Upper lobe of left lung (tissue), 4 donors: Measurements from ENCODE around the gene ZNF385B.

Source experiments
- CTCF ChIP-seq, 6 experiments: fragments of 450-650 bp in 4 of 6; fragments of 200-600 bp in 2 of 6; sonication (generic) in 2 of 6; IDR thresholded peaks; one replicate each; pipeline ENCODE4 v1.5.1; 2016 to 2019; ENCODE audit warnings: antibody characterized with exemption in 6 of 6
- POLR2AphosphoS5 ChIP-seq, 2 donors: sonication (generic); formaldehyde crosslinking; IDR thresholded peaks; one replicate each; pipeline ENCODE4 v1.5.1; 2017; ENCODE audit warnings: antibody characterized with exemption in 2 of 2

GRCh38 chr2:179440642-179441251 lies 420.7 kb downstream of the ZNF385B start:
- TF ChIP-seq CTCF (IDR thresholded peaks at IDR 0.05) (peak in 5 of 6 experiments; percentile 26 to 44 (median 42)), POLR2AphosphoS5 (IDR thresholded peaks at IDR 0.05) (no peak)
